Tibial nerve (tissue), 4 donors: ENCODE results near the gene ROGDI. TPM values are rescaled to one million over a fixed set of nuclear protein-coding genes. Genes with fewer than 3 reads are reported as not detected.

ENCODE experiments used
- DNase-seq, 2 donors: peaks; one replicate each; pipeline ENCODE4 v3.0.0-alpha.2; 2019; ENCODE audit warnings: low spot score in 2 of 2
- H3K27ac ChIP-seq, 4 donors: fragments of 200-600 bp; sonication (generic) in 3 of 4; one replicate each; pipeline ENCODE4 v1.5.1; 2017 to 2019; ENCODE audit warnings: mild to moderate bottlenecking in 1 of 4
- H3K27me3 ChIP-seq, 2 donors: fragments of 200-600 bp; sonication (generic) in 1 of 2; one replicate each; pipeline versions ENCODE4 v1.5.1 to v1.6.0; 2017 to 2019
- H3K36me3 ChIP-seq, 3 donors: fragments of 200-600 bp; sonication (generic); one replicate each; pipeline ENCODE4 v1.5.1; 2018 to 2019
- H3K4me1 ChIP-seq, 4 donors: fragments of 200-600 bp; sonication (generic) in 3 of 4; one replicate each; pipeline ENCODE4 v1.5.1; 2017 to 2019
- H3K4me3 ChIP-seq, 4 donors: fragments of 200-600 bp; sonication (generic) in 3 of 4; one replicate each; pipeline ENCODE4 v1.5.1; 2017 to 2019; ENCODE audit warnings: mild to moderate bottlenecking in 1 of 4, moderate library complexity in 1 of 4
- H3K9me3 ChIP-seq, 4 donors: fragments of 200-600 bp; sonication (generic) in 3 of 4; one replicate each; pipeline ENCODE4 v1.5.1; 2017 to 2019
- EP300 ChIP-seq, 2 donors: sonication (generic); formaldehyde crosslinking; IDR thresholded peaks; one replicate each; pipeline ENCODE4 v1.6.1; 2017; ENCODE audit warnings: antibody characterized with exemption in 2 of 2, mild to moderate bottlenecking in 1 of 2
- POLR2A ChIP-seq, 2 donors: fragments of 450-650 bp; IDR thresholded peaks; one replicate each; pipeline ENCODE4 v1.6.1; 2017; ENCODE audit warnings: antibody characterized with exemption in 2 of 2, mild to moderate bottlenecking in 2 of 2, moderate library complexity in 2 of 2
- WGBS, 2 donors: methylation state at CpG; one replicate each; pipeline ENCODE4 v1.1.5; 2018; 5-methylcytosine and 5-hydroxymethylcytosine counted together
- total RNA-seq, 4 donors: library from RNA; depleted of rRNA; stranded (reverse); fragments of >200 nt; gene quantifications; one replicate each; pipeline ENCODE4 v1.1.0, GENCODE V29; 2016
- TF ChIP-seq, protein P1 (sequence below), 5 experiments: fragments of 200-600 bp in 3 of 5; fragments of 450-650 bp in 2 of 5; sonication (generic) in 3 of 5; IDR thresholded peaks; one replicate each; pipeline ENCODE4 v1.5.1; 2016 to 2019; ENCODE audit warnings: antibody characterized with exemption in 5 of 5, mild to moderate bottlenecking in 3 of 5, moderate library complexity in 2 of 5

The ROGDI gene
- total RNA-seq, 4 donors from 2014 or later: 10.5 to 28.5 (median 16.8) TPM

DNA sequence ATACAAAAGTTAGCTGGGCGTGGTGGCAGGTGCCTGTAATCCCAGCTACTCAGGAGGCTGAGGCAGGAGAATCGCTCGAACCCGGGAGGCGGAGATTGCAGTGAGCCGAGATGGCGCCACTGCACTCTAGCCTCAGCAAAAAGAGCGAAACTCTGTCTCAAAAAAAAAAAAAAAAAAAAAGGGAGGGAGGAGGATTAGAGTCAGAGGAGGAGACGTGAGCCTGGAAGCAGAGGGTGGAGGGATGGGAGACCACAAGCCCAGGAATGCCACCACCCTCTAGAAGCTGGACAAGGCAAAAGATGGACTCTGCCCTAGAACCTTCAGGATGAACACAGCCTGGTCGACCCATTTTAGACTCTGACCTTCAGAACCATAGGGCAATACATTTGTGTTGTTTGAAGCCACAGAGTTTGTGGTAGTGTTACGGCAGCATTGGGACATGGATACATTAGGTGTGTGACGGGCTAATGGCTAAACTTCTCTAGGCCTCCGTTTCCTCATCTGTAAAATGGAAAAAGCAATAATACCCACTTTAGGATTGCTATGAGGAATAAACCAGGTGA is 9.4 kb downstream of the ROGDI start:
- H3K27ac ChIP-seq: no peak overlapping the region
- no peak for DNase-seq

DNA sequence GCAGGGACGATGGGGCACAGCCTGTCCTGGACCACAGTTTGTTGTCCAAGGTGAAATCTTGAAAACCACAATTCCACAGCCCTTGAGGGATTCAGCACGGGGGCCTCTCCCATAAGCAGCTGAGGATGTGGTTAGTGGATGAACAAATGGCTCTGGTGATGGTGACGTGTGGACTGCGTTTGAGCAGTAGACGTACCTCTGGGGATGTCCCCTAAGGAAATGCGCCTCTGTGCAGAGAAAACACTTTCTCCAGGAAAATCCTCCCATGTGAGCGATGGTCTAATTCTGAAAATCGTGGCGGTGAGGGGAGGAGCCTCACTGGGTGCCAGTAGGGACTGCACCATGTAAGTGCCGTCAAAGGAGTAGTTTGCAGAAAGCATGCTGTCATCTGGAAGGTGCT is 11.6 kb downstream of the ROGDI start:
- 73% methylated on average over 10 of the region's 10 CpGs for WGBS, 2 donors
- Histone ChIP-seq H3K27me3 (no peaks in the 10 kb centered on the region), H3K4me3 (no peak overlapping the region), H3K9me3 (no peaks in the 10 kb centered on the region), H3K4me1 (no peaks in the 10 kb centered on the region), H3K27ac (no peak overlapping the region), H3K36me3 (peaks cover 0 to 6% (median 0%) of the 10 kb centered on the region in 3 donors)
- no peak for DNase-seq
- TF ChIP-seq, protein P1, sequence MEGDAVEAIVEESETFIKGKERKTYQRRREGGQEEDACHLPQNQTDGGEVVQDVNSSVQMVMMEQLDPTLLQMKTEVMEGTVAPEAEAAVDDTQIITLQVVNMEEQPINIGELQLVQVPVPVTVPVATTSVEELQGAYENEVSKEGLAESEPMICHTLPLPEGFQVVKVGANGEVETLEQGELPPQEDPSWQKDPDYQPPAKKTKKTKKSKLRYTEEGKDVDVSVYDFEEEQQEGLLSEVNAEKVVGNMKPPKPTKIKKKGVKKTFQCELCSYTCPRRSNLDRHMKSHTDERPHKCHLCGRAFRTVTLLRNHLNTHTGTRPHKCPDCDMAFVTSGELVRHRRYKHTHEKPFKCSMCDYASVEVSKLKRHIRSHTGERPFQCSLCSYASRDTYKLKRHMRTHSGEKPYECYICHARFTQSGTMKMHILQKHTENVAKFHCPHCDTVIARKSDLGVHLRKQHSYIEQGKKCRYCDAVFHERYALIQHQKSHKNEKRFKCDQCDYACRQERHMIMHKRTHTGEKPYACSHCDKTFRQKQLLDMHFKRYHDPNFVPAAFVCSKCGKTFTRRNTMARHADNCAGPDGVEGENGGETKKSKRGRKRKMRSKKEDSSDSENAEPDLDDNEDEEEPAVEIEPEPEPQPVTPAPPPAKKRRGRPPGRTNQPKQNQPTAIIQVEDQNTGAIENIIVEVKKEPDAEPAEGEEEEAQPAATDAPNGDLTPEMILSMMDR (IDR thresholded peaks at IDR 0.05): no peak
- TF ChIP-seq EP300 (IDR thresholded peaks at IDR 0.05): no peak
- no peak for TF ChIP-seq POLR2A (IDR thresholded peaks at IDR 0.05)

More for the DNA sequence above, 9.4 kb downstream of the ROGDI start:
- WGBS, 2 donors: 68 to 70% methylated on average over 13 of the region's 13 CpGs
- TF ChIP-seq POLR2A (IDR thresholded peaks at IDR 0.05) (no peak), EP300 (IDR thresholded peaks at IDR 0.05) (no peak)
- TF ChIP-seq, protein P1 (IDR thresholded peaks at IDR 0.05): no peak
- no peaks in the 10 kb centered on the region for H3K27me3 ChIP-seq
- H3K4me1 ChIP-seq: no peaks in the 10 kb centered on the region
- peaks cover 0 to 26% (median 0%) of the 10 kb centered on the region in 3 donors for H3K36me3 ChIP-seq
- no peaks in the 10 kb centered on the region for H3K9me3 ChIP-seq
- no peak overlapping the region for H3K4me3 ChIP-seq

DNA sequence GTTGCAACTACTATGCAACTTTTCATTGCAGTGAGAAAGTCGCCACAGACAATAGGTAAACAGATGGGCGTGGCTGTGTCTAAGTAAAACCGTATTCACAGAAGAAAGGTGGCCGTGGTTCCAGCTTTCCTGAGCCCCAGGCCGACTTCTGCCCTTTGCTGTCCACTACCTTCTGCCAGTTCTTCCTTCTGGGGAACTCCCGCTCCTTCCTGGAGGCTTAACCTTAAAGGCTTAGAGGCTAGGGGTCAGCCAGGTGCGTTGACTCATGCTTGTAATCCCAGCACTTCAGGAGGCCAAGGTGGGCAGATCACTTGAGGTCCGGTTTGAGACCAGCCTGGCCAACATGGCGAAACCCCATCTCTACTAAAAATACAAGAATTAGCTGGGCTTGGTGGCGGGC is 12.2 kb downstream of the ROGDI start:
- TF ChIP-seq, protein P1 (IDR thresholded peaks at IDR 0.05): no peak
- TF ChIP-seq EP300 (IDR thresholded peaks at IDR 0.05): no peak
- no peak for TF ChIP-seq POLR2A (IDR thresholded peaks at IDR 0.05)
- Histone ChIP-seq H3K4me3 (no peak overlapping the region), H3K36me3 (no peaks in the 10 kb centered on the region), H3K9me3 (no peaks in the 10 kb centered on the region), H3K27ac (no peak overlapping the region), H3K27me3 (no peaks in the 10 kb centered on the region), H3K4me1 (no peaks in the 10 kb centered on the region)
- no peak for DNase-seq
- 83% methylated on average over 10 of the region's 10 CpGs for WGBS, 2 donors

DNA sequence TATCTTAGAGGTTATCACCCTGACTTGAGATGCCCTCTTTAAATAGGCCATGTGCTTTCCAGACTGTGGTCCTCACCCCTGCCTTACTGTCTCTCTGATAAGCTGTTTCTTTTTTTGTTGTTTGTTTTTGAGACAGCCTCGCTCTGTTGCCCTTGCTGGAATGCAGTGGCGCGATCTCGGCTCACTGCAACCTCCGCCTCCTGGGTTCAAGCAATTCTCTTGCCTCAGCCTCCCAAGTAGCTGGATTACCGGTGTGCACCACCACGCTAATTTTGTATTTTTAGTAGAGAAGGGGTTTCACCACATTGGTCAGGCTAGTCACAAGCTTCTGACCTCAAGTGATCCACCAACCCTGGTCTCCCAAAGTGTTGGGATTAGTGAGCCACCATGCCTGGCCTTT is 13.5 kb downstream of the ROGDI start:
- Histone ChIP-seq H3K27me3 (no peaks in the 10 kb centered on the region), H3K4me3 (no peak overlapping the region), H3K27ac (no peak overlapping the region), H3K36me3 (no peaks in the 10 kb centered on the region), H3K9me3 (no peaks in the 10 kb centered on the region), H3K4me1 (no peaks in the 10 kb centered on the region)
- TF ChIP-seq, protein P1 (IDR thresholded peaks at IDR 0.05): no peak
- TF ChIP-seq EP300 (IDR thresholded peaks at IDR 0.05) (no peak), POLR2A (IDR thresholded peaks at IDR 0.05) (no peak)
- 78 to 83% methylated on average over 7 of the region's 7 CpGs for WGBS, 2 donors
- DNase-seq: no peak

DNA sequence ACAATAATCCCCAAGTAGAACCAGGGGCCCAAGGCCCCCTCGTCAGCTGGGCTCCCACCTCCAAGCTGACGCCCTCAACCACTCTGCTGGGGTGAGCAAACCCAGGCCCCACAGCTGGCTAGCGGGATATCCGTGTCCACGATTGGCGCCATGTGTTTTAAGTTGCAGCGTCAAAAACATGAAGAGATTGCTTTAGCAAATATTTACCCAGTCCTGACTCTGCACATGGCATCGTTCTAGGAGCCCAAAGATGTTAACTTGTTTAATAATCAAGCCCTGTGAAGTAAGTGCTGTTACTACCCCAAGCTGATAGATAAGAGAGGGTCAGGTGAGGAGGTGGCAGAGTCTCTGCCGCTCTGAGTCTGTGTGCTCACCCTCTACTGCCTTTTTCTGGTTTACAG is 13.9 kb downstream of the ROGDI start:
- DNase-seq: no peak
- no peak overlapping the region for H3K27ac ChIP-seq
- no peaks in the 10 kb centered on the region for H3K36me3 ChIP-seq
- H3K27me3 ChIP-seq: no peaks in the 10 kb centered on the region
- 57 to 58% methylated on average over 9 of the region's 9 CpGs for WGBS, 2 donors
- no peak for TF ChIP-seq POLR2A (IDR thresholded peaks at IDR 0.05)
- TF ChIP-seq, protein P1 (IDR thresholded peaks at IDR 0.05): no peak
- TF ChIP-seq EP300 (IDR thresholded peaks at IDR 0.05): no peak
- H3K4me1 ChIP-seq: no peaks in the 10 kb centered on the region
- no peaks in the 10 kb centered on the region for H3K9me3 ChIP-seq
- H3K4me3 ChIP-seq: no peak overlapping the region
